OCI-M2 (cell line): ENCODE results near the gene REPIN1.

Experiments used
- DNase-seq: peaks from one replicate; lab custom pipeline; 2025; ENCODE audit not compliant: unreplicated experiment; lab: John Stamatoyannopoulos, UW

REPIN1 gene

DNA sequence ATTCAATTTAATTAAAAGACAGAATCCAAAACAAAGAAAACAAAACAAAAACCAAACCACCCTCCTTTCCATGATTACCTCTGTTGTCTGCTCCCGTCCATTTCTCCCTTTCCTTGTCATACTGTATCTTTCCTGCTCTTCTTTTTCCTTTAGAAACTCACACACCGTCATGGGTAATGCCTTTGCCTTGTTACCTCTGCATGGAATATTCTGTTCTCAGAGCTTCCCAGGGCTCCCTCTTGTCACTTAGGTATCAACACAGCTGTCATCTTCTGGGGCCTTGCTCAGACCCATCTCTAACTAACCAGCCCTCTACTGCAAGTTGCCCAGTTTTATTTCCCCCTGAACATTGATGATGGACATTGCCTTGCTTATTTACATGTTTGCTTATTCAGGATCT lies 51.6 kb downstream of the REPIN1 start:
- no peak for DNase-seq

DNA sequence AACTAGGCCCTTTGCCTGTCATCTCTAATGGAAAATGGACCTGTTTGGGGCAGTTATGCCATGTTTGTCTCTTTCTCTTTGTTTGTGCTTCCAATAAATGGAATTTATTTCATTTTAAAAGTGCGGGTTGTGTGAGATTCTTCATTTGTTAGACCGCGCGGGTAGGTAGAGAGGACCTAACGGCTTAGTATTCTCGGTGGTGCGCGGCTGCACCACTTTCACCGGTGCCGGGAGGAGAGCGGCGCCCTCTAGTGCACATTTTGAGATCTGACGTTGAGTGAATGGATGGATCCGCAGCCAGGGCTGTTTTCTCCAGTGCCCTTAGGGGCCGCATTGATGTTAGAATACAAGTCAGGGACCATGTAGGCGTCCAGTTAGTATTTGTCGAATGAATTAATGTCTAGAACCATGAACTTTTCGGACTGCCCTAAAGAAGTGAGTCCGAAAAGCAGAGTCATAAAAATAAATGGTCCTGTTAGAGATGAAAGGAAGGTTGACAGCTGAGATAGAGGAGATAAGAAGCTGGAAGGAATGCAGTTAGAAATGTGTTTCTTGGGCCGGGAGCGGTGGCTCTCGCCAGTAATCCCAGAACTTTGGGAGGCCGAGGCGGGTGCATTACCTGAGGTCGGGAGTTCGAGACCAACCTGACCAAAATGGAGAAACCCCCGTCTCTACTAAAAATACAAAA lies 52.5 kb downstream of the REPIN1 start:
- peak; percentile 53 for DNase-seq

DNA sequence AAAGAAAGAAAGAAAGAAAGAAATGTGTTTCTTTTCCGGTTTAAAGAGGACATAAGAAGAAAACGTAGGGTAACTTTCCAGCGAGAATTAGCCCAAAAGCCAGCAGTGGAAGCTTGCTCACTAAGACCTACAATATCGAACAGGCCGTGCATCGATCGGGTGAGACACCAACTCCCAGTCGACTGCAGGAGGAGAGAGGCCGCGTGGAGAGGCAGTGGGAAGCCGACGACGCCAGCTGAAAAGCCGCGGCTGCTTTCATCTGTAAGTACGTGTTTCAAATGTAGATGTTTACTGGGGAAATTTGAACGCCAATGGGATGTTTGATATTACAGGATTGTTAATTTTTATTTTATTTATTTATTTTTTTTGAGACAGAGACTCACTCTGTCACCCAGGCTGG lies 53.2 kb downstream of the REPIN1 start:
- DNase-seq, result no peak
